Liver (tissue), 3 donors: Measurements from ENCODE around the gene GDPD5.

ENCODE experiments used
- CTCF ChIP-seq: fragments of 150-350 bp; IDR thresholded peaks from 2 replicates; pipeline ENCODE4 v1.5.1; 2017; ENCODE audit warnings: improper control_type of control experiment, low read depth, low read length; ENCODE audit not compliant: missing input control
- EGR1 ChIP-seq, 2 donors: IDR thresholded peaks; 2 replicates each; pipeline ENCODE4 v1.6.1; 2016 to 2018; ENCODE audit warnings: antibody characterized with exemption in 2 of 2, low read depth in 2 of 2
- JUND ChIP-seq, 2 donors: IDR thresholded peaks; 2 replicates each; pipeline ENCODE4 v1.6.1; 2016; ENCODE audit warnings: antibody characterized with exemption in 2 of 2
- RXRA ChIP-seq, 2 donors: IDR thresholded peaks; 2 replicates each; pipeline ENCODE4 v1.6.1; 2017 to 2018; ENCODE audit warnings: antibody characterized with exemption in 2 of 2, mild to moderate bottlenecking in 1 of 2
- SP1 ChIP-seq: IDR thresholded peaks from 2 replicates; pipeline ENCODE4 v1.6.1; 2018; ENCODE audit warnings: antibody characterized with exemption, mild to moderate bottlenecking
- TAF1 ChIP-seq: conservative IDR thresholded peaks from 2 replicates; pipeline ENCODE4 v1.6.1; 2016; ENCODE audit warnings: antibody characterized with exemption, mild to moderate bottlenecking
- YY1 ChIP-seq: IDR thresholded peaks from 2 replicates; pipeline ENCODE4 v1.6.1; 2016; ENCODE audit warnings: antibody characterized with exemption, mild to moderate bottlenecking
- TF ChIP-seq, protein P1 (sequence below): IDR thresholded peaks from 2 replicates; pipeline ENCODE4 v1.6.1; 2016; ENCODE audit warnings: antibody characterized with exemption, mild to moderate bottlenecking
- donor health status: healthy.
- donor health status: healthy.

- TF ChIP-seq CTCF (no peak), SP1 (no peak), RXRA (IDR thresholded peaks at IDR 0.05) (no peak), TAF1 (no peak), YY1 (no peak), JUND (IDR thresholded peaks at IDR 0.05) (no peak), EGR1 (IDR thresholded peaks at IDR 0.05; ENCODE audit: low read depth in 2 of 2) (no peak)
- TF ChIP-seq, protein P1, sequence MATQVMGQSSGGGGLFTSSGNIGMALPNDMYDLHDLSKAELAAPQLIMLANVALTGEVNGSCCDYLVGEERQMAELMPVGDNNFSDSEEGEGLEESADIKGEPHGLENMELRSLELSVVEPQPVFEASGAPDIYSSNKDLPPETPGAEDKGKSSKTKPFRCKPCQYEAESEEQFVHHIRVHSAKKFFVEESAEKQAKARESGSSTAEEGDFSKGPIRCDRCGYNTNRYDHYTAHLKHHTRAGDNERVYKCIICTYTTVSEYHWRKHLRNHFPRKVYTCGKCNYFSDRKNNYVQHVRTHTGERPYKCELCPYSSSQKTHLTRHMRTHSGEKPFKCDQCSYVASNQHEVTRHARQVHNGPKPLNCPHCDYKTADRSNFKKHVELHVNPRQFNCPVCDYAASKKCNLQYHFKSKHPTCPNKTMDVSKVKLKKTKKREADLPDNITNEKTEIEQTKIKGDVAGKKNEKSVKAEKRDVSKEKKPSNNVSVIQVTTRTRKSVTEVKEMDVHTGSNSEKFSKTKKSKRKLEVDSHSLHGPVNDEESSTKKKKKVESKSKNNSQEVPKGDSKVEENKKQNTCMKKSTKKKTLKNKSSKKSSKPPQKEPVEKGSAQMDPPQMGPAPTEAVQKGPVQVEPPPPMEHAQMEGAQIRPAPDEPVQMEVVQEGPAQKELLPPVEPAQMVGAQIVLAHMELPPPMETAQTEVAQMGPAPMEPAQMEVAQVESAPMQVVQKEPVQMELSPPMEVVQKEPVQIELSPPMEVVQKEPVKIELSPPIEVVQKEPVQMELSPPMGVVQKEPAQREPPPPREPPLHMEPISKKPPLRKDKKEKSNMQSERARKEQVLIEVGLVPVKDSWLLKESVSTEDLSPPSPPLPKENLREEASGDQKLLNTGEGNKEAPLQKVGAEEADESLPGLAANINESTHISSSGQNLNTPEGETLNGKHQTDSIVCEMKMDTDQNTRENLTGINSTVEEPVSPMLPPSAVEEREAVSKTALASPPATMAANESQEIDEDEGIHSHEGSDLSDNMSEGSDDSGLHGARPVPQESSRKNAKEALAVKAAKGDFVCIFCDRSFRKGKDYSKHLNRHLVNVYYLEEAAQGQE = no peak
Measured at GRCh38 chr11:75491465-75491864, 34.3 kb downstream of the GDPD5 start.
